SK-N-SH (cell line): ENCODE results near the gene FRMD1. TPM values are rescaled to one million over a fixed set of nuclear protein-coding genes. Genes with fewer than 3 reads are reported as not detected.

Experiments
- CTCF ChIA-PET: fragments of 300-600, 350-600 bp; formaldehyde crosslinking; extraction: SDS; loops from one replicate; lab custom pipeline; 2021; lab: Yijun Ruan, JAX
- POLR2A ChIA-PET: fragments of 350-600 bp; sonication (Branson Sonifier 250); formaldehyde crosslinking; extraction: SDS; loops from one replicate; lab custom pipeline; 2020; ENCODE audit warnings: antibody characterized with exemption, inconsistent platforms; lab: Yijun Ruan, JAX
- DNase-seq: peaks from one replicate; pipeline ENCODE4 v3.0.0; 2012
- H2AFZ ChIP-seq: fragments of 200-600 bp; sonication (generic); 2 replicates; pipeline ENCODE4 v1.8.1; 2016; ENCODE audit warnings: antibody characterized with exemption, mild to moderate bottlenecking, low read depth
- H3F3A ChIP-seq: fragments of 200-600 bp; sonication (generic); replicated peaks from 2 replicates; pipeline ENCODE3; 2016; ENCODE audit warnings: antibody characterized with exemption, mild to moderate bottlenecking; ENCODE audit not compliant: insufficient read depth
- H3K27ac ChIP-seq, 2 experiments: fragments of 200-500 bp in 1 of 2; fragments of 200-600 bp in 1 of 2; sonication (Bioruptor generic) in 1 of 2; sonication (generic), shearing (Covaris generic) in 1 of 2; 2 replicates each; pipeline versions ENCODE4 v1.5.1 to v1.6.1; 2014 to 2016; ENCODE audit warnings: low read depth in 2 of 2, inconsistent platforms in 1 of 2, low read length in 1 of 2, mild to moderate bottlenecking in 1 of 2, mixed read lengths in 1 of 2
- H3K27me3 ChIP-seq: fragments of 200-600 bp; sonication (generic), shearing (Covaris generic); 2 replicates; pipeline ENCODE4 v1.6.1; 2016; ENCODE audit warnings: mixed run types; ENCODE audit not compliant: insufficient read depth
- H3K36me3 ChIP-seq, 2 experiments: fragments of 200-500 bp in 1 of 2; fragments of 200-600 bp in 1 of 2; sonication (Bioruptor generic) in 1 of 2; sonication (generic) in 1 of 2; replicated peaks in 1 of 2; 2 replicates each; pipeline versions ENCODE3 to v1.5.1; 2014 to 2016; ENCODE audit warnings: low read length in 1 of 2, mild to moderate bottlenecking in 1 of 2; ENCODE audit not compliant: insufficient read depth in 2 of 2, control insufficient read depth in 1 of 2
- H3K4me1 ChIP-seq, 2 experiments: fragments of 200-500 bp in 1 of 2; fragments of 200-600 bp in 1 of 2; sonication (Bioruptor generic) in 1 of 2; sonication (generic), shearing (Covaris generic) in 1 of 2; 2 replicates each; pipeline versions ENCODE4 v1.5.1 to v1.6.1; 2014 to 2016; ENCODE audit warnings: low read depth in 1 of 2, low read length in 1 of 2, mixed run types in 1 of 2; ENCODE audit not compliant: insufficient read depth in 2 of 2, control insufficient read depth in 1 of 2
- H3K4me2 ChIP-seq: fragments of 200-600 bp; sonication (generic), shearing (Covaris generic); 2 replicates; pipeline ENCODE4 v1.6.1; 2017; ENCODE audit warnings: mixed run types
- H3K4me3 ChIP-seq, 2 experiments: fragments of 200-500 bp in 1 of 2; fragments of 200-600 bp in 1 of 2; sonication (Bioruptor generic) in 1 of 2; sonication (generic), shearing (Covaris generic) in 1 of 2; 2 replicates each; pipeline versions ENCODE4 v1.5.1 to v1.8.1; 2014 to 2016; ENCODE audit warnings: low read depth in 2 of 2, inconsistent platforms in 1 of 2, low read length in 1 of 2, mild to moderate bottlenecking in 1 of 2, mixed read lengths in 1 of 2, moderate library complexity in 1 of 2
- H3K79me2 ChIP-seq: fragments of 200-600 bp; sonication (generic); 2 replicates; pipeline ENCODE4 v1.8.1; 2017; ENCODE audit warnings: mild to moderate bottlenecking; ENCODE audit not compliant: insufficient read depth
- H3K9ac ChIP-seq: fragments of 200-600 bp; sonication (generic); 2 replicates; pipeline ENCODE4 v1.6.1; 2017; ENCODE audit warnings: mixed run types
- H3K9me2 ChIP-seq: fragments of 200-600 bp; sonication (generic); 2 replicates; pipeline ENCODE4 v1.6.1; 2017; ENCODE audit warnings: mixed run types
- H3K9me3 ChIP-seq: fragments of 200-600 bp; sonication (generic); 2 replicates; pipeline ENCODE4 v1.6.1; 2017; ENCODE audit warnings: mixed run types, mild to moderate bottlenecking, moderate library complexity
- H4K20me1 ChIP-seq: fragments of 200-600 bp; sonication (generic); 2 replicates; pipeline ENCODE4 v1.6.1; 2017; ENCODE audit warnings: mild to moderate bottlenecking, mixed run types; ENCODE audit not compliant: insufficient read depth
- CHD2 ChIP-seq: fragments of 150-350 bp; IDR thresholded peaks from 2 replicates; pipeline ENCODE4 v1.6.1; 2018; ENCODE audit warnings: low read length; ENCODE audit not compliant: partially characterized antibody
- ELF1 ChIP-seq: IDR thresholded peaks from 2 replicates; pipeline ENCODE4 v1.4.0; 2012
- EP300 ChIP-seq, 2 experiments: IDR thresholded peaks; 2 replicates each; pipeline versions ENCODE4 v1.4.0 to v1.6.1; 2012; ENCODE audit warnings: borderline replicate concordance in 1 of 2, low read depth in 1 of 2, low read length in 1 of 2
- MEF2A ChIP-seq: IDR thresholded peaks from 2 replicates; pipeline ENCODE4 v1.4.0; 2012; ENCODE audit warnings: low read depth, borderline replicate concordance
- NRF1 ChIP-seq: IDR thresholded peaks from 2 replicates; pipeline ENCODE4 v1.6.1; 2012; ENCODE audit warnings: low read depth, mild to moderate bottlenecking, low read length
- RAD21 ChIP-seq: IDR thresholded peaks from 2 replicates; pipeline ENCODE4 v1.6.1; 2012; ENCODE audit warnings: mild to moderate bottlenecking, low read length
- RXRA ChIP-seq: IDR thresholded peaks from 2 replicates; pipeline ENCODE4 v1.4.0; 2012; ENCODE audit warnings: low read depth, mild to moderate bottlenecking, borderline replicate concordance
- SMC3 ChIP-seq: IDR thresholded peaks from 2 replicates; pipeline ENCODE4 v1.6.1; 2012; ENCODE audit warnings: low read depth, low read length, improper control_type of control experiment
- TCF12 ChIP-seq: IDR thresholded peaks from 2 replicates; pipeline ENCODE4 v1.4.0; 2012
- TEAD4 ChIP-seq: IDR thresholded peaks from 2 replicates; pipeline ENCODE4 v1.4.0; 2012; ENCODE audit warnings: mild to moderate bottlenecking, borderline replicate concordance; ENCODE audit not compliant: insufficient read depth
- USF2 ChIP-seq: fragments of 150-350 bp; IDR thresholded peaks from 2 replicates; pipeline ENCODE4 v1.6.1; 2017; ENCODE audit warnings: antibody characterized with exemption, low read length, low read depth, borderline replicate concordance
- YY1 ChIP-seq: IDR thresholded peaks from 2 replicates; pipeline ENCODE4 v1.4.0; 2012; ENCODE audit warnings: low read depth, mild to moderate bottlenecking
- WGBS: methylation state at CpG from one replicate; pipeline ENCODE4 v1.1.6; 2017; ENCODE audit warnings: low lambda C conversion rate; 5-methylcytosine and 5-hydroxymethylcytosine counted together
- polyA plus RNA-seq, 3 experiments: library from polyadenylated mRNA; depleted of rRNA; stranded (reverse); fragments of >200 nt; gene quantifications; 2 replicates each; pipeline ENCODE4 v1.2.3, GENCODE V29; 2012
- TF ChIP-seq, protein P1 (sequence below): IDR thresholded peaks from 2 replicates; pipeline ENCODE4 v1.4.0; 2012; ENCODE audit warnings: low read depth, borderline replicate concordance

FRMD1 gene
- polyA plus RNA-seq, 1 of the 3 experiments (the other 2 are of a cell fraction), result not detected

DNA sequence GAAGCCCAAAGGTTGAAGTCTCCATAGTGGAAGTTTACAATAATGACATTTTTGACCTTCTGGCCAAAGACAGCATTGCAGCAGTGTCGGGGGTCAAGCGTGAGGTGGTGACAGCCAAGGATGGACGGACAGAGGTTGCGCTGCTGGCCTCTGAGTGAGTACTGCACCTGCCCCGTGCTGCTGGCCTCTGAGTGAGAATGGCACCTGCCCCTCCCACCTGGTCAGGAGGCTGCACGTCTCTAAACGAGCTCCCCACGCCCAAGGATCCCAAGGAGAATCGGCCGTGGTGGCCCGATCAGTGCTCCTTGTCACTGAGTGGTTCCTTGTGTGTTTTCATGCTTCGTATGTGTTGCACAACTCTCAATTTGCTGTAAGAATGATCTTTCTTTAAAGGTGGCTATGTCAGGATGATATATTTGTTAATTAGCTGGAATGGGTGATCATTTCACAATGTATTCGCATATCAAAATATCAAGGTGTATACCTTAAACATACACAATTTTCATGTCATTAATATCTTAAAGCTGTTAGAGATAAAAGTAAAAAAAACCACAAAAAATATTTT lies 40.4 kb downstream of the FRMD1 start:
- WGBS, result 67% methylated on average over 8 of the region's 13 CpGs
- Histone ChIP-seq H3K4me1 (peaks cover 6 to 10% of the 10 kb centered on the region in 2 experiments; a peak in 2 of 4 replicates), H3K4me3 (no peak overlapping the region), H3K9ac (no peak overlapping the region), H3K27me3 (no peaks in the 10 kb centered on the region), H3K4me2 (no peak overlapping the region), H3K9me2 (no peaks in the 10 kb centered on the region), H2AFZ (no peak overlapping the region), H3K79me2 (no peaks in the 10 kb centered on the region), H3K9me3 (no peaks in the 10 kb centered on the region), H3K27ac (no peak overlapping the region), H3F3A (no peaks in the 10 kb centered on the region), H4K20me1 (no peaks in the 10 kb centered on the region), H3K36me3 (no peaks in the 10 kb centered on the region)
- ChIA-PET POLR2A (no interaction called here), CTCF (no interaction called here)
- TF ChIP-seq RXRA, result no peak
- TF ChIP-seq TCF12, result no peak
- TF ChIP-seq CHD2, result no peak
- no peak for TF ChIP-seq NRF1
- TF ChIP-seq USF2, result no peak
- TF ChIP-seq ELF1, result no peak
- no peak for DNase-seq

- POLR2A ChIA-PET, result no interaction called here
Observed at GRCh38 chr6:168037856-168038255, 41.2 kb downstream of the FRMD1 start.

More at GRCh38 chr6:168037856-168038255, 41.2 kb downstream of the FRMD1 start:
- CTCF ChIA-PET, result interaction anchor here (0.7 kb wide), 1 partner anchor 9 kb away, joined by 3 read pairs; no protein-coding TSS in a partner anchor
- H3K27ac ChIP-seq, result no peak overlapping the region
- no peaks in the 10 kb centered on the region for H4K20me1 ChIP-seq
- 45% methylated on average over 5 of the region's 5 CpGs for WGBS
- no peak overlapping the region for H3K4me3 ChIP-seq
- no peak for DNase-seq
- no peaks in the 10 kb centered on the region for H3K9me3 ChIP-seq
- TF ChIP-seq USF2, result no peak
- no peak for TF ChIP-seq RAD21
- no peak for TF ChIP-seq RXRA
- TF ChIP-seq, protein P1, sequence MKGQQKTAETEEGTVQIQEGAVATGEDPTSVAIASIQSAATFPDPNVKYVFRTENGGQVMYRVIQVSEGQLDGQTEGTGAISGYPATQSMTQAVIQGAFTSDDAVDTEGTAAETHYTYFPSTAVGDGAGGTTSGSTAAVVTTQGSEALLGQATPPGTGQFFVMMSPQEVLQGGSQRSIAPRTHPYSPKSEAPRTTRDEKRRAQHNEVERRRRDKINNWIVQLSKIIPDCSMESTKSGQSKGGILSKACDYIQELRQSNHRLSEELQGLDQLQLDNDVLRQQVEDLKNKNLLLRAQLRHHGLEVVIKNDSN, result no peak
- TF ChIP-seq MEF2A, result no peak
- no peak for TF ChIP-seq TEAD4
- no peak for TF ChIP-seq YY1
- TF ChIP-seq SMC3, result no peak
- TF ChIP-seq EP300 (IDR thresholded peaks at IDR 0.05; ENCODE audit: borderline replicate concordance in 1 of 2, low read depth in 1 of 2, low read length in 1 of 2), result no peak
- H3K4me2 ChIP-seq, result no peak overlapping the region
- H3K9me2 ChIP-seq, result no peaks in the 10 kb centered on the region
- no peaks in the 10 kb centered on the region for H3K79me2 ChIP-seq
- H3K9ac ChIP-seq, result no peak overlapping the region
- H2AFZ ChIP-seq, result no peak overlapping the region
- no peaks in the 10 kb centered on the region for H3K36me3 ChIP-seq
- no peaks in the 10 kb centered on the region for H3K27me3 ChIP-seq
- no peaks in the 10 kb centered on the region for H3F3A ChIP-seq
- peaks cover 6 to 10% of the 10 kb centered on the region in 2 experiments; a peak in 2 of 4 replicates for H3K4me1 ChIP-seq
